MG63 (cell line): ENCODE measurements around the gene NDUFC2. TPM values are rescaled to one million over a fixed set of nuclear protein-coding genes. Genes with fewer than 3 reads are reported as not detected.
"Not testable (repeated sequence)": the region's sequence is repeated elsewhere in the genome, so short reads cannot be mapped to it uniquely, and the experiment has no call there.

Experiments used
- DNase-seq: peaks from one replicate; pipeline ENCODE4 v3.0.0-alpha.2; 2020
- H3K27me3 ChIP-seq: fragments of 250-450 bp; sonication (Bioruptor Pico); 2 replicates; pipeline ENCODE4 v1.5.1; 2020; ENCODE audit warnings: mild to moderate bottlenecking, moderate library complexity
- H3K36me3 ChIP-seq: fragments of 250-450 bp; sonication (Bioruptor Pico); 2 replicates; pipeline ENCODE4 v1.5.1; 2020; ENCODE audit warnings: mild to moderate bottlenecking, moderate library complexity
- H3K4me3 ChIP-seq: fragments of 250-450 bp; sonication (Bioruptor Pico); 2 replicates; pipeline ENCODE4 v1.5.1; 2020; ENCODE audit warnings: mild to moderate bottlenecking, moderate library complexity
- H3K9me3 ChIP-seq: fragments of 250-450 bp; sonication (Bioruptor Pico); 2 replicates; pipeline ENCODE4 v1.5.1; 2020; ENCODE audit warnings: mild to moderate bottlenecking, moderate library complexity
- total RNA-seq: library from RNA; depleted of rRNA; stranded (reverse); fragments of >200 nt; shearing (Covaris generic); gene quantifications from 2 replicates; pipeline ENCODE4 v1.2.3, GENCODE V29; 2014; ENCODE audit warnings: low replicate concordance; rRNA removed

NDUFC2 gene
- total RNA-seq: 77.7 and 95.3 TPM in 2 replicates

GRCh38 chr11:78079232-78080083, at the start of gene NDUFC2:
Gene NDUFC2 (minus strand): TSS chr11:78079862. CDS start chr11:78079744, 118 bp downstream.
- no peaks in the 10 kb centered on the region for H3K27me3 ChIP-seq
- H3K4me3 ChIP-seq: peak within 1 kb of the TSS; percentile 97
- H3K36me3 ChIP-seq: peaks cover 13% of the 10 kb centered on the region
- H3K9me3 ChIP-seq: no peaks in the 10 kb centered on the region
- DNase-seq: peak; percentile 80

GRCh38 chr11:78127403-78127802, 47.7 kb upstream of the NDUFC2 start:
- Histone ChIP-seq H3K27me3 (no peaks in the 10 kb centered on the region), H3K36me3 (peaks cover 9% of the 10 kb centered on the region), H3K4me3 (no peak overlapping the region), H3K9me3 (no peaks in the 10 kb centered on the region)
- DNase-seq: no peak

GRCh38 chr11:78112582-78113275, 33.1 kb upstream of the NDUFC2 start:
- Histone ChIP-seq H3K36me3 (peaks cover 19% of the 10 kb centered on the region), H3K4me3 (no peak overlapping the region), H3K9me3 (no peaks in the 10 kb centered on the region), H3K27me3 (no peaks in the 10 kb centered on the region)
- DNase-seq: no peak

- Histone ChIP-seq H3K4me3 (no peak overlapping the region), H3K36me3 (peaks cover 19% of the 10 kb centered on the region), H3K9me3 (no peaks in the 10 kb centered on the region), H3K27me3 (no peaks in the 10 kb centered on the region)
- no peak for DNase-seq
These were observed 31.6 kb upstream of the NDUFC2 start for GRCh38 chr11:78111298-78111697.

- Histone ChIP-seq H3K4me3 (no peak overlapping the region), H3K36me3 (peaks cover 19% of the 10 kb centered on the region), H3K27me3 (no peaks in the 10 kb centered on the region), H3K9me3 (no peaks in the 10 kb centered on the region)
- DNase-seq: no peak
These were observed 31.2 kb upstream of the NDUFC2 start for GRCh38 chr11:78110830-78111229.

- DNase-seq: no peak
- Histone ChIP-seq H3K4me3 (no peak overlapping the region), H3K9me3 (no peaks in the 10 kb centered on the region), H3K36me3 (peaks cover 19% of the 10 kb centered on the region), H3K27me3 (no peaks in the 10 kb centered on the region)
These were observed 30.7 kb upstream of the NDUFC2 start for GRCh38 chr11:78110351-78110750.

GRCh38 chr11:78109081-78110015, 29.7 kb upstream of the NDUFC2 start:
- peaks cover 19% of the 10 kb centered on the region for H3K36me3 ChIP-seq
- DNase-seq: no peak
- H3K27me3 ChIP-seq: no peaks in the 10 kb centered on the region
- H3K9me3 ChIP-seq: no peaks in the 10 kb centered on the region
- H3K4me3 ChIP-seq: no peak overlapping the region

- no peak for DNase-seq
- no peaks in the 10 kb centered on the region for H3K27me3 ChIP-seq
- H3K36me3 ChIP-seq: peaks cover 23% of the 10 kb centered on the region
- H3K4me3 ChIP-seq: no peak overlapping the region
- H3K9me3 ChIP-seq: no peaks in the 10 kb centered on the region
These were observed 21.2 kb upstream of the NDUFC2 start for GRCh38 chr11:78100676-78101472.

GRCh38 chr11:78100261-78100660, 20.6 kb upstream of the NDUFC2 start:
- Histone ChIP-seq H3K4me3 (no peak overlapping the region), H3K36me3 (peaks cover 26% of the 10 kb centered on the region), H3K9me3 (no peaks in the 10 kb centered on the region), H3K27me3 (no peaks in the 10 kb centered on the region)
- no peak for DNase-seq

GRCh38 chr11:78099666-78100065, 20.0 kb upstream of the NDUFC2 start:
- no peaks in the 10 kb centered on the region for H3K9me3 ChIP-seq
- H3K27me3 ChIP-seq: no peaks in the 10 kb centered on the region
- no peak for DNase-seq
- H3K4me3 ChIP-seq: no peak overlapping the region
- H3K36me3 ChIP-seq: peaks cover 29% of the 10 kb centered on the region

- DNase-seq: no peak
- H3K4me3 ChIP-seq: no peak overlapping the region
- peaks cover 30% of the 10 kb centered on the region for H3K36me3 ChIP-seq
- no peaks in the 10 kb centered on the region for H3K9me3 ChIP-seq
- H3K27me3 ChIP-seq: no peaks in the 10 kb centered on the region
These were observed 18.2 kb upstream of the NDUFC2 start for GRCh38 chr11:78097666-78098385.

- Histone ChIP-seq H3K27me3 (no peaks in the 10 kb centered on the region), H3K4me3 (no peak overlapping the region), H3K36me3 (peaks cover 9% of the 10 kb centered on the region), H3K9me3 (no peaks in the 10 kb centered on the region)
- DNase-seq: no peak
These were observed 14.6 kb upstream of the NDUFC2 start for GRCh38 chr11:78094250-78094649.

GRCh38 chr11:78086521-78087074, 6.9 kb upstream of the NDUFC2 start:
- not testable (repeated sequence) for DNase-seq, H3K4me3 ChIP-seq, H3K27me3 ChIP-seq, H3K36me3 ChIP-seq, H3K9me3 ChIP-seq

- H3K36me3 ChIP-seq: no peaks in the 10 kb centered on the region
- H3K4me3 ChIP-seq: no peak overlapping the region
- H3K9me3 ChIP-seq: no peaks in the 10 kb centered on the region
- DNase-seq: no peak
- H3K27me3 ChIP-seq: no peaks in the 10 kb centered on the region
These were observed 6.3 kb upstream of the NDUFC2 start for GRCh38 chr11:78085972-78086371.

GRCh38 chr11:78084506-78084905, 4.8 kb upstream of the NDUFC2 start:
- DNase-seq, H3K27me3 ChIP-seq, H3K9me3 ChIP-seq, H3K4me3 ChIP-seq, H3K36me3 ChIP-seq: not testable (repeated sequence)
